HepG2 (cell line): ENCODE results near the gene CEP97. TPM values are rescaled to one million over a fixed set of nuclear protein-coding genes. Genes with fewer than 3 reads are reported as not detected.

ENCODE experiments used
- ATAC-seq: fragments of 200-7000 bp; cut with Tn5 transposase; 3 replicates; pipeline ENCODE4 v1.9.1; 2020; ENCODE audit warnings: mild to moderate bottlenecking, moderate library complexity
- BruUV-seq: library from RNA; stranded (reverse); fragments of 400-500 nt; replicated peaks from 2 replicates; lab custom pipeline; 2021; lab: Mats Ljungman, UMichigan
- CTCF ChIA-PET: fragments of 300-600 bp; formaldehyde crosslinking; extraction: SDS; loops from one replicate; lab custom pipeline; 2021; ENCODE audit warnings: low total read pairs, inconsistent platforms, low intra/inter-chr PET ratio; lab: Yijun Ruan, JAX
- POLR2A ChIA-PET: fragments of 350-600 bp; sonication (Branson Sonifier 250); formaldehyde crosslinking; loops from one replicate; lab custom pipeline; 2020; ENCODE audit warnings: antibody characterized with exemption, inconsistent platforms; lab: Yijun Ruan, JAX
- DNase-seq: peaks from one replicate; pipeline ENCODE4 v3.0.0-alpha.2; 2015; ENCODE audit warnings: low spot score
- FAIRE-seq: peaks from 3 replicates; lab custom pipeline; 2011; peaks lifted over from hg19 to GRCh38; lab: Jason Lieb, UNC
- H2AFZ ChIP-seq: one replicate; pipeline ENCODE4 v1.6.1; 2011; ENCODE audit warnings: low read length, inconsistent platforms
- H3K27ac ChIP-seq: fragments of 300-600 bp; 3 replicates; pipeline ENCODE4 v1.8.0; 2011; ENCODE audit warnings: mixed run types, mild to moderate bottlenecking, mixed read lengths, low read length, inconsistent platforms; ENCODE audit not compliant: insufficient read depth; ENCODE audit errors: extremely low read length
- H3K27me3 ChIP-seq, 2 experiments: fragments of 200-600 bp in 1 of 2; 2 replicates in 1 of 2; 3 replicates in 1 of 2; pipeline versions ENCODE4 v1.6.0 to v1.8.0; 2011; ENCODE audit warnings: low read length in 2 of 2, mild to moderate bottlenecking in 2 of 2, moderate library complexity in 2 of 2, inconsistent platforms in 1 of 2; ENCODE audit not compliant: insufficient read depth in 2 of 2, control insufficient read depth in 1 of 2
- H3K36me3 ChIP-seq, 2 experiments: fragments of 200-600 bp in 1 of 2; replicated peaks in 1 of 2; 2 replicates in 1 of 2; 3 replicates in 1 of 2; pipeline versions ENCODE4 v1.5.1 to v1.8.0; 2011; ENCODE audit warnings: low read length in 2 of 2, inconsistent platforms in 1 of 2; ENCODE audit not compliant: insufficient read depth in 2 of 2, control insufficient read depth in 1 of 2
- H3K4me1 ChIP-seq: 2 replicates; pipeline ENCODE4 v1.5.1; 2012; ENCODE audit warnings: low read length, inconsistent platforms; ENCODE audit not compliant: insufficient read depth
- H3K4me2 ChIP-seq: 2 replicates; pipeline ENCODE4 v1.6.0; 2011; ENCODE audit warnings: low read depth, low read length, inconsistent platforms
- H3K4me3 ChIP-seq, 3 experiments: fragments of 200-600 bp in 1 of 3; sonication (generic), shearing (Covaris generic) in 1 of 3; replicated peaks in 1 of 3; 2 replicates each; pipeline ENCODE4 v1.5.1; 2011 to 2016; ENCODE audit warnings: low read length in 3 of 3, inconsistent platforms in 2 of 3, low read depth in 2 of 3, mild to moderate bottlenecking in 2 of 3, control low read depth in 1 of 3, mixed read lengths in 1 of 3; ENCODE audit not compliant: insufficient read depth in 1 of 3
- H3K79me2 ChIP-seq: one replicate; pipeline ENCODE4 v1.6.1; 2011; ENCODE audit warnings: low read length, inconsistent platforms; ENCODE audit not compliant: insufficient read depth
- H3K9ac ChIP-seq: 2 replicates; pipeline ENCODE4 v1.6.0; 2011; ENCODE audit warnings: mild to moderate bottlenecking, low read depth, low read length, inconsistent platforms; ENCODE audit not compliant: insufficient read depth
- H3K9me3 ChIP-seq: 2 replicates; pipeline ENCODE4 v1.5.1; 2012; ENCODE audit warnings: mild to moderate bottlenecking, low read length
- H4K20me1 ChIP-seq: 2 replicates; pipeline ENCODE4 v1.6.0; 2011; ENCODE audit warnings: inconsistent platforms, mild to moderate bottlenecking, low read length, moderate library complexity; ENCODE audit not compliant: insufficient read depth
- AHR ChIP-seq: IDR thresholded peaks from 2 replicates; pipeline ENCODE4 v1.6.1; 2018; ENCODE audit warnings: missing genetic modification reagents, missing compliant biosample characterization
- ZBTB43 ChIP-seq: sonication (generic); formaldehyde crosslinking; conservative IDR thresholded peaks from 2 replicates; pipeline ENCODE4 v1.4.0; 2020; ENCODE audit warnings: missing genetic modification reagents
- ZNF180 ChIP-seq: sonication (generic); formaldehyde crosslinking; IDR thresholded peaks from 2 replicates; pipeline ENCODE4 v1.4.0; 2020; ENCODE audit warnings: low read depth, missing genetic modification reagents, borderline replicate concordance
- ZNF34 ChIP-seq: sonication (generic); formaldehyde crosslinking; IDR thresholded peaks from 2 replicates; pipeline ENCODE4 v1.4.0; 2020; ENCODE audit warnings: mild to moderate bottlenecking, missing genetic modification reagents, borderline replicate concordance
- ZNF460 ChIP-seq: sonication (generic); formaldehyde crosslinking; IDR thresholded peaks from 2 replicates; pipeline ENCODE4 v1.5.1; 2020; ENCODE audit warnings: missing genetic modification reagents, mild to moderate bottlenecking, borderline replicate concordance
- ZNF678 ChIP-seq: sonication (generic); formaldehyde crosslinking; IDR thresholded peaks from 2 replicates; pipeline ENCODE4 v1.4.0; 2020; ENCODE audit warnings: mild to moderate bottlenecking, missing genetic modification reagents
- ZNF720 ChIP-seq: sonication (generic); formaldehyde crosslinking; IDR thresholded peaks from 2 replicates; pipeline ENCODE4 v1.4.0; 2020; ENCODE audit warnings: missing genetic modification reagents
- ZNF772 ChIP-seq: sonication (generic); formaldehyde crosslinking; IDR thresholded peaks from 2 replicates; pipeline ENCODE4 v1.5.0; 2020; ENCODE audit warnings: mild to moderate bottlenecking, missing genetic modification reagents
- WGBS: methylation state at CpG from one replicate; pipeline ENCODE4 v1.1.6; 2017; ENCODE audit warnings: low lambda C conversion rate; 5-methylcytosine and 5-hydroxymethylcytosine counted together
- in situ Hi-C: cut with HindIII; loops from 2 replicates; pipeline ENCODE4 v1.10.0; 2017; ENCODE audit warnings: low pct_unique_long_range_greater_than_20kb; ENCODE audit not compliant: extremely low pct_ligation_motif_present
- intact Hi-C: fragments of 100-400 bp; cut with micrococcal nuclease; formaldehyde crosslinking; loops from one replicate; pipeline ENCODE4 v1.10.0; 2022; ENCODE audit not compliant: unreplicated experiment
- polyA plus RNA-seq, 8 experiments: library from polyadenylated mRNA; depleted of rRNA in 3 of 8; stranded (reverse) in 7 of 8; unstranded in 1 of 8; fragments of >200 nt; fragmentation: Illumina TruSeq in 4 of 8; extraction: Trizol in 4 of 8; gene quantifications; 2 replicates each; pipeline versions ENCODE4 v1.2.1 to v1.2.3, GENCODE V29; 2011 to 2016; ENCODE audit warnings: low read depth in 4 of 8, missing spikeins in 1 of 8, mixed read lengths in 1 of 8; ENCODE audit not compliant: insufficient read depth in 1 of 8
- total RNA-seq, 5 experiments: library from RNA; depleted of rRNA; stranded (reverse); fragments of >200 nt; fragmentation: Illumina TruSeq; extraction: Trizol; gene quantifications; 2 replicates each; pipeline ENCODE4 v1.2.3, GENCODE V29; 2016; ENCODE audit warnings: low read depth in 1 of 5
- TF ChIP-seq, protein P1 (sequence below): sonication (generic); formaldehyde crosslinking; IDR thresholded peaks from 2 replicates; pipeline ENCODE4 v1.8.1; 2023; ENCODE audit warnings: mild to moderate bottlenecking, missing genetic modification reagents
- TF ChIP-seq, protein P2 (sequence below): sonication (generic); formaldehyde crosslinking; IDR thresholded peaks from 2 replicates; pipeline ENCODE4 v1.8.1; 2022; ENCODE audit warnings: low read depth, mild to moderate bottlenecking, missing genetic modification reagents
- TF ChIP-seq, protein P3 (sequence below): fragments of 450-650 bp; IDR thresholded peaks from 2 replicates; pipeline ENCODE4 v1.6.1; 2016

The CEP97 gene
- total and polyA plus RNA-seq, 2 of the 13 experiments (the other 11 are each of a cell fraction or from before 2014, with no cell fraction given) = 0.99 to 6.5 TPM

- Histone ChIP-seq H3K4me3 (no peak overlapping the region), H3K4me1 (peaks cover 21% of the 10 kb centered on the region), H3K27ac (no peak overlapping the region), H3K79me2 (no peaks in the 10 kb centered on the region), H4K20me1 (no peaks in the 10 kb centered on the region), H3K9ac (no peak overlapping the region), H3K27me3 (no peaks in the 10 kb centered on the region), H3K4me2 (no peak overlapping the region), H3K9me3 (no peaks in the 10 kb centered on the region), H2AFZ (no peak overlapping the region), H3K36me3 (0 out of 5 replicates have a peak, but pooled peaks cover 0 to 2% of the 10 kb centered on the region in 2 experiments)
- TF ChIP-seq ZNF678 (no peak), ZNF460 (no peak), ZNF772 (no peak), ZBTB43 (CRISPR knock-in tag) (no peak), ZNF720 (CRISPR knock-in tag) (no peak), ZNF180 (CRISPR knock-in tag) (no peak), ZNF34 (CRISPR knock-in tag) (no peak), AHR (CRISPR knock-in tag) (no peak)
- TF ChIP-seq, protein P1, sequence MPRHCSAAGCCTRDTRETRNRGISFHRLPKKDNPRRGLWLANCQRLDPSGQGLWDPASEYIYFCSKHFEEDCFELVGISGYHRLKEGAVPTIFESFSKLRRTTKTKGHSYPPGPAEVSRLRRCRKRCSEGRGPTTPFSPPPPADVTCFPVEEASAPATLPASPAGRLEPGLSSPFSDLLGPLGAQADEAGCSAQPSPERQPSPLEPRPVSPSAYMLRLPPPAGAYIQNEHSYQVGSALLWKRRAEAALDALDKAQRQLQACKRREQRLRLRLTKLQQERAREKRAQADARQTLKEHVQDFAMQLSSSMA (CRISPR knock-in tag) = no peak
- TF ChIP-seq, protein P2, sequence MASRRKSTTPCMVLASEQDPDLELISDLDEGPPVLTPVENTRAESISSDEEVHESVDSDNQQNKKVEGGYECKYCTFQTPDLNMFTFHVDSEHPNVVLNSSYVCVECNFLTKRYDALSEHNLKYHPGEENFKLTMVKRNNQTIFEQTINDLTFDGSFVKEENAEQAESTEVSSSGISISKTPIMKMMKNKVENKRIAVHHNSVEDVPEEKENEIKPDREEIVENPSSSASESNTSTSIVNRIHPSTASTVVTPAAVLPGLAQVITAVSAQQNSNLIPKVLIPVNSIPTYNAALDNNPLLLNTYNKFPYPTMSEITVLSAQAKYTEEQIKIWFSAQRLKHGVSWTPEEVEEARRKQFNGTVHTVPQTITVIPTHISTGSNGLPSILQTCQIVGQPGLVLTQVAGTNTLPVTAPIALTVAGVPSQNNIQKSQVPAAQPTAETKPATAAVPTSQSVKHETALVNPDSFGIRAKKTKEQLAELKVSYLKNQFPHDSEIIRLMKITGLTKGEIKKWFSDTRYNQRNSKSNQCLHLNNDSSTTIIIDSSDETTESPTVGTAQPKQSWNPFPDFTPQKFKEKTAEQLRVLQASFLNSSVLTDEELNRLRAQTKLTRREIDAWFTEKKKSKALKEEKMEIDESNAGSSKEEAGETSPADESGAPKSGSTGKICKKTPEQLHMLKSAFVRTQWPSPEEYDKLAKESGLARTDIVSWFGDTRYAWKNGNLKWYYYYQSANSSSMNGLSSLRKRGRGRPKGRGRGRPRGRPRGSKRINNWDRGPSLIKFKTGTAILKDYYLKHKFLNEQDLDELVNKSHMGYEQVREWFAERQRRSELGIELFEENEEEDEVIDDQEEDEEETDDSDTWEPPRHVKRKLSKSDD = no peak
- TF ChIP-seq, protein P3, sequence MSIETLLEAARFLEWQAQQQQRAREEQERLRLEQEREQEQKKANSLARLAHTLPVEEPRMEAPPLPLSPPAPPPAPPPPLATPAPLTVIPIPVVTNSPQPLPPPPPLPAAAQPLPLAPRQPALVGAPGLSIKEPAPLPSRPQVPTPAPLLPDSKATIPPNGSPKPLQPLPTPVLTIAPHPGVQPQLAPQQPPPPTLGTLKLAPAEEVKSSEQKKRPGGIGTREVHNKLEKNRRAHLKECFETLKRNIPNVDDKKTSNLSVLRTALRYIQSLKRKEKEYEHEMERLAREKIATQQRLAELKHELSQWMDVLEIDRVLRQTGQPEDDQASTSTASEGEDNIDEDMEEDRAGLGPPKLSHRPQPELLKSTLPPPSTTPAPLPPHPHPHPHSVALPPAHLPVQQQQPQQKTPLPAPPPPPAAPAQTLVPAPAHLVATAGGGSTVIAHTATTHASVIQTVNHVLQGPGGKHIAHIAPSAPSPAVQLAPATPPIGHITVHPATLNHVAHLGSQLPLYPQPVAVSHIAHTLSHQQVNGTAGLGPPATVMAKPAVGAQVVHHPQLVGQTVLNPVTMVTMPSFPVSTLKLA = no peak
- ChIA-PET POLR2A (no interaction called here), CTCF (no interaction called here)
- intact Hi-C loops (loop anchor here (10.0 kb wide), 1 partner anchor 194 kb away; no protein-coding TSS in a partner anchor), in situ Hi-C loops (loop anchor here (10.0 kb wide), 1 partner anchor 734 kb away; no protein-coding TSS in a partner anchor)
- FAIRE-seq = no peak
- no peak for ATAC-seq
- WGBS = 98% methylated on average over 4 of the region's 4 CpGs
- DNase-seq = no peak
- no TSS peak for BruUV-seq
Measured at GRCh38 chr3:101801174-101801573, 76.8 kb downstream of the CEP97 start.
